ENCODE results near the gene IFT81.

IFT81 gene

GRCh38 chr12:110149086-110149660 lies 25.0 kb downstream of the IFT81 start:
- DNase-seq (ENCODE audit: low spot score) = no peak

DNA sequence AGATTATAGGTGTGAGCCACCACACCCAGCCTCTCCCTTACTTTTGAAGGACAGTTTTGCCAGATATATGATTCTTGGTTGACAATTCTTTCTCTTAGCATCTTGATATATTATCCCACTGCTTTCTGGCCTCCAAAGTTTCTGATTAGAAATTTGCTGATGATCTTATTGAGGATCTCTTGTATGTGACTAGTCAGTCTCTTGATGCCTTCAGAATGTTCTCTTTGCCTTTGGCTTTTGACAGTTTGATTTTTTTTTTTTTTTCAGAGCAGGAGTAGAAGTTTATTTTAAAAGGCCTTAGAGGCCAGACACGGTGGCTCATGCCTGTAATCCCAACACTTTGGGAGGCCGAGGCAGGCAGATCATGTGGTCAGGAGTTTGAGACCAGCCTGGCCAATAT lies 32.6 kb downstream of the IFT81 start:
- no peak for DNase-seq (ENCODE audit: low spot score)

DNA sequence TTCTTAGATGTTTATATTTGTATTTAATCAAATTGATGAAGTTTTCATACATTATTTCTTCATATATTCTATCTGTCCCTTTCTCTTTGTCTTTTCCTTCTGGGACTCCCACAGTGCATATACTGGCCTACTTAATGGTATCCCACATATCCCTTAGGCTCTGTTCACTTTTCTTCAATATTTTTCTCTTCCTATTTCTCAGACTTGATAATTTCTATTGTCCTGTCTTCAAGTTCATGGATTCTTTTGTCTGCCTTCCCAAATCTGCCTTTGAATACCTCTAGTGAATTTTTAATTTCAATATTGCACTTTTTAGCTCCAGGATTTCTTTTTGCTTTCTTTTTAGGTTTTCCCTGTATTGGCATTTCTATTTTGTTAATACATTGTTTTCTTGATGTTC lies 33.4 kb downstream of the IFT81 start:
- no peak for DNase-seq (ENCODE audit: low spot score)

DNA sequence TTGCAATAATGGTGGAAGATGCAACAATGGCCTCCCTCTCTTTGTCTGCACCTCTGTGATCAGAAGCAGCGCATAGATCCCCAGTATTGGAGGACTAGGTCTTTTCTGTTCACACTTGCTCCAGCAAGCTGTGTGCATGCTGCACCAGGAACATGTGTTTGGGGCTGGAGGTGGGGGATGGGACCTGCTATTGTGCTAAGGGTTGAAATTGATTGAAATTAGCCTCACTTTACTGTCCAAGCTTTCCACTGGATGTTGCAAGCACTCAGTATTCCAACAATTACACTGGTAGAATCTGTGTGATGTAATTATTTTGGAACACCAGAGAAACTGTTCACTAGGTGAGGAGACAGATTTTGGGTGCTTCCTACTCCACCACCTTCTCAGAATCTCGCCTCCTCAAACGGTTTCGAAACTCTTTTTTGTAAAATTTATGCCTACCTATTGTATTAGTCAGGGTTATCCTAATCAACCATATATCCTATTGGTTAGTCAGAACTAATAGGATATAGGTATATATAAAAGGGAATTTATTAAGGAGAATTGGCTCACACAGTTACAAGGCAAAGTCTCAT lies 35.6 kb downstream of the IFT81 start:
- no peak for DNase-seq (ENCODE audit: low spot score)

DNA sequence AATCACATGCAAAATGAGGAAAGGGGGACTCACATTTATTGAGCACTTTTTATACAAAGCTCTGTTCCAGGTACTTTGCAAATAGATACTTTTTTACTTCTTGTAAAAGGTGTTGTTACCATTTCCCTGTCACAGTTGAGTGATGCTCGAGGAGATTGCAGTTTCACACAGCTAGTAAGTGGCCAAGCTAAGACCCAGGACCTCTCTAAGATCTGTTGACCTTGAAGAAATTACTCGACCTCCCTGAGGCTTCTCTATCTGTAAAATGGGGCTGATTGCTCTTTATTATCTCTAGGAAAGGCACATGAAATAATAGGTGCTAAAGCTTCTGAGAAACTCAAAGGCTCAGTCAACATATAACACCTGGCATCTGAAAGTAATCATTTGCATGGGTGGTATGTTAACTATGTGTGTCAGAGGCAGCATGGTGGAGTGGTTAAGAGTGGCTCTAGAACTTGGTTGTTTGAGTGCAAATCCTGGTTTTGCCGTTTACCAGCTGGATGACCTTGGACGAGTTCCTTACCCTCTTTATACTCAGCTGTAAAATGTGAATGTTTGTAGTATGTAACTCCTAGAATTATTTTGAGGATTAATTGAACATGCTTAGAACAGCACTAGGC lies 41.5 kb downstream of the IFT81 start:
- no peak for DNase-seq (ENCODE audit: low spot score)

GRCh38 chr12:110168732-110169455 lies 44.7 kb downstream of the IFT81 start:
- no peak for DNase-seq (ENCODE audit: low spot score)

- no peak for DNase-seq (ENCODE audit: low spot score)
Observed at GRCh38 chr12:110170535-110171185, 46.5 kb downstream of the IFT81 start.

GRCh38 chr12:110171186-110171538 lies 47.0 kb downstream of the IFT81 start:
- no peak for DNase-seq (ENCODE audit: low spot score)

GRCh38 chr12:110171636-110172035 lies 47.5 kb downstream of the IFT81 start:
- no peak for DNase-seq (ENCODE audit: low spot score)

- no peak for DNase-seq (ENCODE audit: low spot score)
Observed at GRCh38 chr12:110174373-110174996, 50.3 kb downstream of the IFT81 start.

GRCh38 chr12:110175201-110175600 lies 51.0 kb downstream of the IFT81 start:
- no peak for DNase-seq (ENCODE audit: low spot score)

- DNase-seq (ENCODE audit: low spot score) = no peak
Observed at GRCh38 chr12:110176745-110177144, 52.6 kb downstream of the IFT81 start.

GRCh38 chr12:110179291-110179690 lies 55.1 kb downstream of the IFT81 start:
- DNase-seq (ENCODE audit: low spot score) = no peak

DNA sequence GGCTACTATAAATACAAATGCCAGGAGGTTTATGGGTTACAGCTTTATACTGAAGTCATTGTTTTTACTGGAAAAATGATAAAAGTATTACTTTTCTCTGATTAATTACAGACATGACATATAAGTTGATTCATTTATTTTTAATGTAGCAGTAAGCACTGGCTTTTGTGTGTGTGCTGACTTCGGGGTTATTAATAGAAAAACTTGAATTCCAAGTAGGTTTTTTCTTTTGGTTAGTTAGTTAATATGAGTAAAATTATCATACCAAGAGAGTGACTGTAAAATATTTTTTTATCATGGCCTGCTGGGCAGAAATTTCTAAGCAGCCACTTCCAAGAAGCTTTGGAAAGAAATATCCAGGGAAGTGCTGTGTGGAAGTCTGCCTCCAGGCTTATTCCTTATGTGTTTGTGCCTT lies 56.4 kb downstream of the IFT81 start:
- no peak for DNase-seq (ENCODE audit: low spot score)

- no peak for DNase-seq (ENCODE audit: low spot score)
Observed at GRCh38 chr12:110182281-110182680, 58.1 kb downstream of the IFT81 start.

GRCh38 chr12:110183386-110183785 lies 59.2 kb downstream of the IFT81 start:
- no peak for DNase-seq (ENCODE audit: low spot score)

- no peak for DNase-seq (ENCODE audit: low spot score)
Observed at GRCh38 chr12:110185626-110186025, 61.5 kb downstream of the IFT81 start.

DNA sequence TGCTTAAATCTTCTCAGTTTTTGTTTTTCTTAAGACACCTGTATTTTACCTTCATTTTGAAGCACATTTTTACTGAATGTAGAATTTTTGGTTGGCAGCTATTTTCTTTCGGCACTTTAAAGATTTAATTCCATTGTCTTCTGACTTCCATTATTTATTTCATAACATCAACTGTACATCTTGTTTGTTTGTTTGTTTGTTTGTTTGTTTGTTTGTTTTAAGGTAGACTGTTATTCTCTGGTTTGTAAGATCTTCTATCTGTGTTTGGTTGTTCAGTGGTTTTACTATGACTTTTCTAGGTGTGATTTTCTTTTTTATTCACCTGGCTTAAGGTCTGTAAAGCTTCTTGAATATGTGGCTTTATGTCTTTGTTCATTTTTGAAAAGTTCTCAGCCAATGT lies 61.9 kb downstream of the IFT81 start:
- no peak for DNase-seq (ENCODE audit: low spot score)

DNA sequence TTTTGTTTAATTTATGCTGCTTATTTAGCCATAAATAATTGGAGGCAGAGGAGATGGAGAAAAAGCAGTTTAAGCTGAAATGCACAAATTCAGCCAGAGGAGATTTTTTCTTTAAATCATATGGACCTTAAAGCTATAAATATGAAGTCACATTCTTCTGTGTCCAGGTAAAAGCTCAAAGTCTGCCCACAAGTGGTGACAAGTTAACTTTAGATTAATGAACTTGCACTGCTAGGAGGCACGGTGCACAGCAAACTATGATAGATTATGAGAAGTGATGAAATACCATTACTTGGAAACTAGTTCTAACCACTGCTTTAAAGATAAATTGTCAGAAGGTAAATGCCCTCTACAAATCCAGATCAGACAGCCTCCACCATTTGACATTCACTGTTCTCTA lies 69.0 kb downstream of the IFT81 start:
- no peak for DNase-seq (ENCODE audit: low spot score)

GRCh38 chr12:110197003-110197402 lies 72.8 kb downstream of the IFT81 start:
- no peak for DNase-seq (ENCODE audit: low spot score)

DNA sequence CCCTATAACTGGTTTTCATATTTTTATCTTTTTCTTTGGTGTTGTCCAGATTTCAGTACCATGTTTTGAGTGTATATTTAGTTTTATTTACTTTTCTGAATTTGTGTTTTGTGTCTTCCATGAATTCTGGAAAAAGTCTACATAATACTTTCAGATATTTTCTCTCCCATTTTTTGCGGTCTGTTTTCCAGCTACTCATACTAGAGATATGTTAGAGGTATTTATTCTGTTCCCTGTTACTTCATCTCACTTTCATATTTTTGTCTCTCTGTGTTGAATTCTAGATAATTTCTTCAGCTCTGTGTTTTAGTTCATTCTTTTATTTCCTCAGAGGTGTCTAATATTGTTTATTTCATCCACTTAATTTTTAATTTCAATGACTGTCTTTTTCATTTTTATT lies 74.2 kb downstream of the IFT81 start:
- no peak for DNase-seq (ENCODE audit: low spot score)

DNA sequence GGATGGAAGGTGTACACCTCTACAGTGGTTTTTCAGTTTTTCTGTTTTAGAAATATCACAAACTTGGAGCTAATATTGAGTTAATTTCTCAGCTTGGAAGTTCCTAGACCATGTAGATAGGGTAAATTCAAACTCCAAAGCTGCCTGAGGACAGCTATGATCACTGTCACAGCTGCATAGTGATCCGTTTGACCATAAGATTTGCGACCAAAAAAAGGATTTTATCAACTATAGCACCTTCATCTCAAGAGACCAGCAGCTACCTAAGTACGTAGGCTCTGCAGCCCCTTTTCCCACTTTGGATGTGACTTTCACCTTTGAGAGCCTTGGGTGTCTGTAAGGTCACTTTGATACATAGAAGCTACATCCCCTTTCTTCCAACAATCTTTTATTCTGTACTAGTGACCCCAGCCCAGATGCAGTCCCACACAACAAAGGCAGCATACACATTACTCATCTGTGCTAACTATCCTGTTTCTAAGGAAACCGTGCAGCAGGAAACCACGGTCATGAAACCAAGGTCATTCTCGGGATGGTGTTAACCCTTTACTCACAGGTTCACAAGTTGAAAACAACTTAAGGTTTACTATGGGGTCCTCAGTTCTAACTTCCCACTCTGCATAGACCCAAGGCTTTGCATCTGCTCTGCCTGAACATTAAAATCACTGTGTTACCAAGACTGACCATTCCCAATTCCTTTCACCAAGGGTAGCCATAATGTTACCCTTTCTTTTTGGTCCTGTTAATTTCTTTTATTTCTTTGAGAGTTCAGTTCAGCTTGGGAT lies 75.4 kb downstream of the IFT81 start:
- no peak for DNase-seq (ENCODE audit: low spot score)
